ENCODE data around the gene MAP7D3.
"Not testable (repeated sequence)": the region's sequence is repeated elsewhere in the genome, so short reads cannot be mapped to it uniquely, and the experiment has no call there.

Gene MAP7D3

GRCh38 chrX:136250191-136251040 is 784 bp downstream of the MAP7D3 start:
- DNase-seq (ENCODE audit: low read depth, low spot score): no peak

- DNase-seq (ENCODE audit: low read depth, low spot score): no peak
These were observed 5.0 kb downstream of the MAP7D3 start for GRCh38 chrX:136246201-136246600.

GRCh38 chrX:136237849-136238248 is 13.4 kb downstream of the MAP7D3 start:
- DNase-seq (ENCODE audit: low read depth, low spot score): not testable (repeated sequence)

GRCh38 chrX:136237074-136237473 is 14.1 kb downstream of the MAP7D3 start:
- DNase-seq (ENCODE audit: low read depth, low spot score): no peak

- no peak for DNase-seq (ENCODE audit: low read depth, low spot score)
These were observed 22.4 kb downstream of the MAP7D3 start for GRCh38 chrX:136228839-136229207.

GRCh38 chrX:136227948-136228838 is 23.0 kb downstream of the MAP7D3 start:
- no peak for DNase-seq (ENCODE audit: low read depth, low spot score)

GRCh38 chrX:136227074-136227473 is 24.1 kb downstream of the MAP7D3 start:
- no peak for DNase-seq (ENCODE audit: low read depth, low spot score)

GRCh38 chrX:136221851-136222513 is 29.2 kb downstream of the MAP7D3 start:
- DNase-seq (ENCODE audit: low read depth, low spot score): no peak

GRCh38 chrX:136220951-136221350 is 30.2 kb downstream of the MAP7D3 start:
- no peak for DNase-seq (ENCODE audit: low read depth, low spot score)

GRCh38 chrX:136220540-136220939 is 30.7 kb downstream of the MAP7D3 start:
- DNase-seq (ENCODE audit: low read depth, low spot score): no peak

- DNase-seq (ENCODE audit: low read depth, low spot score): no peak
These were observed 31.3 kb downstream of the MAP7D3 start for GRCh38 chrX:136219893-136220292.

GRCh38 chrX:136215559-136215958 is 35.6 kb downstream of the MAP7D3 start:
- no peak for DNase-seq (ENCODE audit: low read depth, low spot score)

- DNase-seq (ENCODE audit: low read depth, low spot score): no peak
These were observed 36.6 kb downstream of the MAP7D3 start for GRCh38 chrX:136214551-136214950.

- DNase-seq (ENCODE audit: low read depth, low spot score): no peak
These were observed 38.6 kb downstream of the MAP7D3 start for GRCh38 chrX:136212557-136213111.

GRCh38 chrX:136211766-136212556 is 39.2 kb downstream of the MAP7D3 start:
- DNase-seq (ENCODE audit: low read depth, low spot score): no peak

- DNase-seq (ENCODE audit: low read depth, low spot score): no peak
These were observed 40.4 kb downstream of the MAP7D3 start for GRCh38 chrX:136210806-136211205.

GRCh38 chrX:136210243-136210642 is 41.0 kb downstream of the MAP7D3 start:
- DNase-seq (ENCODE audit: low read depth, low spot score): no peak

GRCh38 chrX:136209751-136210150 is 41.4 kb downstream of the MAP7D3 start:
- DNase-seq (ENCODE audit: low read depth, low spot score): no peak

GRCh38 chrX:136209016-136209738 is 42.0 kb downstream of the MAP7D3 start:
- DNase-seq (ENCODE audit: low read depth, low spot score): no peak

- no peak for DNase-seq (ENCODE audit: low read depth, low spot score)
These were observed 43.7 kb downstream of the MAP7D3 start for GRCh38 chrX:136207546-136207945.

Measured in activated CD4-positive, CD25-positive, alpha-beta regulatory T cell treated with anti-CD3 and anti-CD28 coated beads, Interleukin-2, amount 50 U/mL, for 16 hours (primary cell).